ENCODE data around the gene NOTCH3. TPM values are rescaled to one million over a fixed set of nuclear protein-coding genes. Genes with fewer than 3 reads are reported as not detected.

NOTCH3 gene
- total RNA-seq, 2 donors from 2014 or later, result 140 to 171 TPM

GRCh38 chr19:15181394-15181793, 19.4 kb downstream of the NOTCH3 start:
- H3K36me3 ChIP-seq (ENCODE audit: control insufficient read depth, insufficient read depth, low read length), result peaks cover 79% of the 10 kb centered on the region
- H3K9ac ChIP-seq (ENCODE audit: extremely low read depth, low read length, poor library complexity, severe bottlenecking), result no peak overlapping the region
- H3K27me3 ChIP-seq (ENCODE audit: control insufficient read depth, insufficient read depth, low read length, poor library complexity, severe bottlenecking), result no peaks in the 10 kb centered on the region
- H3K27ac ChIP-seq (ENCODE audit: low read depth, low read length), result no peak overlapping the region
- H3K4me3 ChIP-seq (ENCODE audit: low read length), result no peak overlapping the region
- DNase-seq, result no peak
- H3K4me1 ChIP-seq (ENCODE audit: control insufficient read depth, insufficient read depth, low read length), result no peaks in the 10 kb centered on the region
- Mint-ChIP-seq H3K9me3 (no peaks in the 10 kb centered on the region), H3K4me1 (peaks cover 7% of the 10 kb centered on the region), H3K36me3 (ENCODE audit: low read depth) (peaks cover 68% of the 10 kb centered on the region), H3K27ac (peak overlapping the region; percentile 74), H3K27me3 (ENCODE audit: insufficient read depth) (no peaks in the 10 kb centered on the region), H3K4me3 (no peak overlapping the region)
- no peak for TF ChIP-seq CTCF (conservative IDR thresholded peaks at IDR 0.05)
- WGBS, 2 experiments (ENCODE audit: insufficient coverage in 1 of 2, insufficient read length in 1 of 2), result 91 to 97% methylated on average over 16 to 23 of the region's 23 CpGs
- H3K9me3 ChIP-seq (ENCODE audit: control insufficient read depth, low read length), result no peaks in the 10 kb centered on the region

- peak; percentile 94 for DNase-seq
- Mint-ChIP-seq H3K9me3 (no peaks in the 10 kb centered on the region), H3K36me3 (ENCODE audit: low read depth) (peaks cover 64% of the 10 kb centered on the region), H3K4me1 (peaks cover 7% of the 10 kb centered on the region), H3K4me3 (no peak overlapping the region), H3K27ac (peak overlapping the region; percentile 74), H3K27me3 (ENCODE audit: insufficient read depth) (no peaks in the 10 kb centered on the region)
- no peaks in the 10 kb centered on the region for H3K9me3 ChIP-seq (ENCODE audit: control insufficient read depth, low read length)
- H3K4me1 ChIP-seq (ENCODE audit: control insufficient read depth, insufficient read depth, low read length), result no peaks in the 10 kb centered on the region
- no peak for TF ChIP-seq CTCF (conservative IDR thresholded peaks at IDR 0.05)
- no peak overlapping the region for H3K4me3 ChIP-seq (ENCODE audit: low read length)
- WGBS, 2 experiments (ENCODE audit: insufficient coverage in 1 of 2, insufficient read length in 1 of 2), result 83 to 85% methylated on average over 1 to 39 of the region's 39 CpGs
- H3K9ac ChIP-seq (ENCODE audit: extremely low read depth, low read length, poor library complexity, severe bottlenecking), result no peak overlapping the region
- peaks cover 75% of the 10 kb centered on the region for H3K36me3 ChIP-seq (ENCODE audit: control insufficient read depth, insufficient read depth, low read length)
- H3K27ac ChIP-seq (ENCODE audit: low read depth, low read length), result no peak overlapping the region
- H3K27me3 ChIP-seq (ENCODE audit: control insufficient read depth, insufficient read depth, low read length, poor library complexity, severe bottlenecking), result no peaks in the 10 kb centered on the region
These were observed 20.1 kb downstream of the NOTCH3 start for GRCh38 chr19:15180451-15181390.

- Mint-ChIP-seq H3K36me3 (ENCODE audit: low read depth) (peaks cover 66% of the 10 kb centered on the region), H3K4me3 (no peak overlapping the region)
These were observed 22.0 kb downstream of the NOTCH3 start for GRCh38 chr19:15178629-15179308.

More at GRCh38 chr19:15178629-15179308, 22.0 kb downstream of the NOTCH3 start:
- no peak overlapping the region for H3K9ac ChIP-seq (ENCODE audit: extremely low read depth, low read length, poor library complexity, severe bottlenecking)
- Mint-ChIP-seq H3K9me3 (no peaks in the 10 kb centered on the region), H3K27ac (no peak overlapping the region), H3K27me3 (ENCODE audit: insufficient read depth) (no peaks in the 10 kb centered on the region), H3K4me1 (peaks cover 7% of the 10 kb centered on the region)
- H3K27ac ChIP-seq (ENCODE audit: low read depth, low read length), result no peak overlapping the region
- 93 to 98% methylated on average over 23 to 33 of the region's 33 CpGs for WGBS, 2 experiments (ENCODE audit: insufficient coverage in 1 of 2, insufficient read length in 1 of 2)
- no peaks in the 10 kb centered on the region for H3K9me3 ChIP-seq (ENCODE audit: control insufficient read depth, low read length)
- H3K4me1 ChIP-seq (ENCODE audit: control insufficient read depth, insufficient read depth, low read length), result no peaks in the 10 kb centered on the region
- no peak overlapping the region for H3K4me3 ChIP-seq (ENCODE audit: low read length)
- no peak for TF ChIP-seq CTCF (conservative IDR thresholded peaks at IDR 0.05)
- no peaks in the 10 kb centered on the region for H3K27me3 ChIP-seq (ENCODE audit: control insufficient read depth, insufficient read depth, low read length, poor library complexity, severe bottlenecking)
- peaks cover 72% of the 10 kb centered on the region for H3K36me3 ChIP-seq (ENCODE audit: control insufficient read depth, insufficient read depth, low read length)
- DNase-seq, result peak; percentile 75
